Activated naive CD4-positive, alpha-beta T cell treated with anti-CD3 and anti-CD28 coated beads, Interleukin-2, amount 50 U/mL, for 16 hours (primary cell): Measurements from ENCODE around the gene HAUS7.
A peak's percentile ranks its signal among the peaks of the same experiment; 100 is the strongest.

Experiments used
- DNase-seq: peaks from one replicate; pipeline ENCODE4 v3.0.0-alpha.2; 2020

Gene HAUS7

DNA sequence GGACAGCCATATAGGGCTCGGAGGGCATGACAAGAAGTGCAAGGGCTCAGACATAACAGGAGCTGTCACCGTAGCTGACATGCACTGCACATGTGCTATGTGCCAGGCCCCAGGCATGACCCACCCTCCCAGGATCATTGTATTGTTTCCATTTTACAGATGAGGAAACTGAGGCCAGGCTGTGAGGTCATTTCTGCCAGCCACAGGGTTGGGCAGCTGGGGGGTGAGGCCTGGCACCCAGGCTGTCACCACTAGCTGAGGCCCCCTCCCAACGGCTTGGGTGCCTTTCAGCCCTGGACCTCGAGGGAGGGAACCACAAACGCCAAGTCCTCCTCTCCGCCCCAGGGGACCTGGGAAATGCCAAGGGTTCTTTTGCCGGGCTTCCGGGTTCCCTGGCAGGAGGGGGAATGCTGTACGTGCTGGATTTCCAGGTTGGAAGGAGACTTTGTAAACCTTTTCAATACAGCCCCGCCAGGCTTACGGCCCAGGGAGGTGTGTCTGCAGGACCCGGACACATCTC is 37.2 kb downstream of the HAUS7 start:
- DNase-seq, result no peak

- DNase-seq, result no peak
Observed at GRCh38 chrX:153430796-153431195, 39.6 kb downstream of the HAUS7 start.

DNA sequence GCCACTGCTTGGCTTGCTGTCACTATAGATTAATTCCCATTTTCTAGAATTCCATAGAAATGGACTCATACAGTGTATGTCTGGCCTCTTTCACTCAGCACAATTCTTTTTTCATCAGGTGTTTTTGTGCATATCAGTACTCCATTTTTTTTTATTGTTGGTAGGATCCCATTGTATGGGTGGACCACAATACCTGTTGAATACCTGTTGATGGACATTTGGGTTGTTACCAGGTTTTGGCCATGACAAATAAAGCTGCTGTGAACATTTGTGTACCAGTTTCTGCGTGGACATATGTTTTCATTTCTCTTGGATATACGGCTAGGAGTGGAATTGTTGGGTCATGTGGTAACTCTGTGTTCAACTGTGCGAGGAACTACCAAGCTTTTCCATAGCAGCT is 44.2 kb downstream of the HAUS7 start:
- no peak for DNase-seq

GRCh38 chrX:153423652-153424051 is 46.7 kb downstream of the HAUS7 start:
- DNase-seq, result no peak

DNA sequence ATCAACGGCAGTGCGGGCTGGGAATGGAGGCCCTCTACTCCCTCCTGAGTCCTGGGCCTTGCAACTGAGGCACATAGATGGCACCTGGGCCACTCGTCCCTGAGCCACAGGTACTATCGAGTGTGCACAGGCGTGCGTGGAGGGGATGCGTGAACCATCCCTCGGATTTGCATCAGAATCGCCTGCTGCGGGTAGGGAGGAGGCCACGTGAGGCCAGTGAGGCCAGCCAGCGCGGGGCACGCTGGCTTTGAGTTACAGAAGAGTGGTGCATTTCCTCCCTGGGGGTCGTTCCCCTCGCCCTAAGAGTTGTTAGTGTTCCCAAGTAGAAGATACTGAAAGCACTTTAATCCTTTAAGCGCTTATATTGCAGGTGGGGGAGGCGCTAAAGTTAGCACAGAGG is 48.5 kb downstream of the HAUS7 start:
- DNase-seq, result no peak

DNA sequence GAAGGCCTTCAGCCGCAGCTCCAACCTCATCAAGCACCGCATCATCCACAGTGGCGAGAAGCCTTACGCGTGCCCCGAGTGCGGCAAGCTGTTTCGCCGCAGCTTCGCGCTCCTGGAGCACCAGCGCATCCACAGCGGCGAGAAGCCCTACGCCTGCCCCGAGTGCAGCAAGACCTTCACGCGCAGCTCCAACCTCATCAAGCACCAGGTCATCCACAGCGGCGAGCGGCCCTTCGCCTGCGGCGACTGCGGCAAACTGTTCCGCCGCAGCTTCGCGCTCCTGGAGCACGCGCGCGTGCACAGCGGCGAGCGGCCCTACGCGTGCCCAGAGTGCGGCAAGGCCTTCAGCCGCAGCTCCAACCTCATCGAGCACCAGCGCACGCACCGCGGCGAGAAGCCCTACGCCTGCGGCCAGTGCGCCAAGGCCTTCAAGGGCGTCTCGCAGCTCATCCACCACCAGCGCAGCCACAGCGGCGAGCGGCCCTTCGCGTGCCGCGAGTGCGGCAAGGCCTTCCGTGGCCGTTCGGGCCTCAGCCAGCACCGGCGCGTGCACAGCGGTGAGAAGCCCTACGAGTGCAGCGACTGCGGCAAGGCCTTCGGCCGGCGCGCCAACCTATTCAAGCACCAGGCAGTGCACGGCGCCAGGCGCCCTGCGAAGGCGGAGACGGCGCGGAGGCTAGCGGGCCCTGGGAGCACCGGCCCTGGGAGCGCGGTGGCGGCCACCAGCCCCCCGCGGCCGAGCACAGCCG is 49.4 kb downstream of the HAUS7 start:
- no peak for DNase-seq

DNA sequence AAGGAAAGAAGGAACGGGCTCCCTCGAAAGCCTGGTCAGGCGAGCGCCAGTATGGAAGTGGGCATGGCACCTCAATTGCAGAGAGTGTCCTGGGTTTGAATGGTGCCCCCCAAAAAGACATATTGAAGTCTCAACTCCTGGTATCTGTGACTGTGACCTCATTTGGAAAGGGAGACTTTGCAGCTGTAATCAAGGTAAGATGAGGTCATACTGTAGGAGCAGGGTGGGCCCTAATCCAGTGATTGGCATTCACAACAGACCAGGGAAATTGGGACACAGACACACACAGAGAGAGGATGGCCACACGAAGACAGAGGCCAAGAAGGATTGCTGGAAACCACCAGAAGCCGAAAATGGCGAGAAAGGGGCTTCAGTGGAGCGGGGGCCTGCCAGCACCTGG is 52.7 kb downstream of the HAUS7 start:
- no peak for DNase-seq

- DNase-seq, result no peak
Observed at GRCh38 chrX:153416781-153417450, 53.5 kb downstream of the HAUS7 start.

DNA sequence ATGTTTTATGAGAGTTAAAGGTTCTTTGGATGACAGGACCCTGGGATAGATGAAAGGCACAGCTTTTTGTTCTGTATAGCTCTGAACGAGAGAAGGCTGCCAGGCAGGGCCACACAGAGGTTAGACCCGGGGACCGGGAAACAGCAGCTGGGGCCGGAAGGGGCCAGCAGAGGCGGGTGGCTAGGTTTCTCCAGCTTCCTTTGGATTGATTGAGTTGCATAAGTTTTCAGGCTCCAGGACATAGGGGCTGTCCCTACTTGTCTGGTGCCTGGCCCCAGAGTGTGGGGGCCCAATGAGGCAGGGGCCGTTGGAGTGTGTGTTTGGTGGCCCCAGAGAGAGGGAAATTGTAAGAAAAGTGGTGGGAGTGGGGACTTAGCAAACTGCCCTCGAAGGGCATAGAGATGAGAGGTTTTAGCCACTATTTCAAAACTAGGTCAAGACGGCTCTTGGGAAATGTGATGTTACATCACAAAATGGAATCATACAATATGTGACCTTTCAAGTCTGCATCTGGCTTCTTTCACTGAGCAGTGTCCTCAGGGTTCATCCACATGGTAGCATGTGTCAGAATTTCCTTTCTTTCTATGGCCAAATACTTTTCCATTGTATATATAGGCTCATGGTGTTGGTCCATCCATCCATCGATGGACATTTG is 55.4 kb downstream of the HAUS7 start:
- DNase-seq, result no peak

DNA sequence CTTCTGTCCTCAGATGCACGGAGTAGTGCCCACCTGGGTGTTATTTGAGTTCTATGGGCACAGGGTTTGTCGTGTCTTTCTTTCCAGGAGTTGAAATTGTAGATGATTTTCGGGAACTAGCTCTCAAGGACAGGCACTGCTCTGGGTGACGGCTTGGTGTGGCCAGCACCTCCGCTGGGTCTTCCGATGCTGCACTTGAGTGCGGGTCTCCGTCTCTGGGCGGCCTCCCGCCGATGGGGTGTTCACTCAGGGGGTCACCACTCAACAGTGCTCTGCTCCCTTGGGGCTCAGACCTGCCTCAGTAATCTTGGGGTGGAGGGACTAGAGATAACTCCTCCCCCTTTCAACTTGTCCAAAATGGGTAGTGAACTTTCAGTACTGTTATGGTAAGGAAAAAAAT is 56.6 kb downstream of the HAUS7 start:
- DNase-seq, result no peak

- DNase-seq, result no peak
Observed at GRCh38 chrX:153412746-153413720, 57.3 kb downstream of the HAUS7 start.

GRCh38 chrX:153411988-153412574 is 58.3 kb downstream of the HAUS7 start:
- no peak for DNase-seq

DNA sequence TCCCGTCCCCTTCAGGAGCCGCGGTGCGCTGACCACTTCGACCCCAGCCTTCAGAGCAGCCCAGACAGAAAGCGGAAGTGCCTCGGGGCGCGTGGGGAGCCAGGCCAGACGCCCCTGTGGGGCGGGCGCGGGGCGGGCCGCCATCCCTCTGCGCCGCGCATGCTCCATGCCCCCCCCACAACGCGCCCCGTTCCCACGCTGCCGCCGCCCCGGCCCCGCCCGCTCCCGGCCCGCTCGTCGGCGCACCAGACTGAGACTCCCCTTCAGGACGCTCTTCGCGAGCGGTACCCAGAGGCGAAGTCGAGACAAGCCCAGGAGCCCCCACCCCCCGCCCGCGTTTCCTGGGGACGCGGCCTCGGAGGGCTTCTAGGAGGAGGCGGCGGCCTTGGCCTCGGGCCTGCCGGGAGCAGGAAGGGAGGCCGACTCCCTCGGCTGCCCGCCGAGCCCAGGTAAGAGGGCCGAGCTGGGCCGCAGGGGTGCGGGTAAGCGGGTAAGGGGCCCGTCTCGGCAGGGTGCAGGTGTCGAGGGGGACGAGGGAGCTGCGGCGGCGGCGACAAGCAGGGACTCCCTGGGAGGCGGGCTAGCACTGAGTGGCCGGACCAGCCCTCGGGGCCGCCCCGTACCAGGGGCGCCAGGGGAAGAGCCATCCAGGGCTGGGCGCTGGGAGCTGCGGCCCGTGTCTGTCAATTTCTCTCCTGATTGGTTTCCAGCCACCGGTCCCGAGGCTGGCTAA is 59.0 kb downstream of the HAUS7 start, which contains the start of gene ZFP92:
Gene ZFP92, plus strand, starts transcription at position 218 of the 733 bp plus-strand sequence. CDS start 6,851 bp downstream, outside the sequence.
- peak; percentile 60 for DNase-seq

GRCh38 chrX:153410888-153411254 is 59.5 kb downstream of the HAUS7 start:
- DNase-seq, result no peak

GRCh38 chrX:153410373-153410772 is 60.0 kb downstream of the HAUS7 start:
- DNase-seq, result no peak

GRCh38 chrX:153409414-153410101 is 60.8 kb downstream of the HAUS7 start:
- DNase-seq, result no peak

DNA sequence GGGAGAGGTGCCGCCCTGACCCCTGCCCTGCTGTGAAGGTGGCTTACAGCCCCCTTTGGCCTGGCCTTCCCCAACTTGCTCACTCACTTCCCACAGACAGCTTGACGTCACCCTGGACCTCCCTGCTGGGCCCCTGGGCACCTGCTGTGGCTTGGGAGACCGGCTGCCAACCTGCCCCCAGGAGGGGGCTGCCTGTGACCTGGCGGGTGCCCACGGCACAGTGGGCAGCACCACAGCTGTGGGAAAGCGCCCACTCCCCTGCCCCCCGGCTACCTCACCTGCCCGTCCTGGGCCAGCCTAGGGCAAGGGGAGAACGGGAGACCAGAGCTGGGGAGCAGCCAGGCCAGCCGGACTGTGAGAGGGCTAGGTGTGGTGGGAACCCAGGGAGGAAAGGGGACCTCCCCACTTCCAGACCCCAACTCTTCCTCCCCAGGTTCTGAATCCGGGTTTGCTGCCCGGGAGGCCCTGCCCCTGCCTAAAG is 61.5 kb downstream of the HAUS7 start:
- DNase-seq, result no peak

DNA sequence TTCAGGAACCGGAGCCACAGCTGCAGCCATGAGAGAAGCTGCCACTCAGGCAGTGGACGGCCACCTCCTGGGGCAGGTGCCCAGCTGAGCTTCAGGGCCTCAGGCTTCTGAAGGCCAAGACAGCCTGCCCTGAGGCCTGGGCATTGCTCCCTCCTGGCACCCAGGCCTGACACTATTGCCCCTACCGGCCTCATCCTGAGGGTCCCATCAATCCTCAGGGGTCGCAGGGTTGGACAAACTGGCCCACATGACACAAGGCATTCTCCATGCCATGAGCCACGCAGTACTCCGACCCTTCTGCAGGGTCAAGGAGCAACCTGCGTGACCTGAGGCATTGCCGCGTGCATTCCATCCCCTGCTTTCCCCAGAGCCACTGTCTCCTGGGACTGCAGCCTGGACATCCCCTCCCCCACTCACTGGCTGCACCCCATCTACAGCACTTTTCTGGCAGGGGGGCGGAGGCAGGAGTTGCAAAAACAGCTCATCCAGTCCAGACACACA is 62.1 kb downstream of the HAUS7 start:
- no peak for DNase-seq

- DNase-seq, result no peak
Observed at GRCh38 chrX:153407736-153408135, 62.6 kb downstream of the HAUS7 start.

DNA sequence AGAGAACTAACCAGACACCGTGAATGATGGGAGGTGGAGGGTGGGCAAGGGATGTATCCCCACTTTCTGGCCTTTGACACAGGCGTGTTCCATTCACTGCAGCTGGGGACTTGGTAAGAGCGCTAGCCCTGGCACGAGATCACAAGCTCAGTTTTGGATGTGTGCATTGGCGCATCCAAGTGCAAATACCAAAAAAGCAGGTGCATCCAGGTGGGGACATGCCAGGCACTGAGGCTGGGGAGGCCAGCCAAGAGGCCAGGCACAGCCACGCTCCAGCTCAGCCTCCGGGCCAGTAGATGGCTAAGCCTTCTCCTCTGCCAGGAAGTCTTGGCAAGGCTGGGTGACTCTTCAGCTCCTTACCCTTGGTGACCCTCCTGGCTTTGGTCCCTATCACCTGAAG is 63.5 kb downstream of the HAUS7 start:
- DNase-seq, result no peak
